Measurements from ENCODE around the gene RHOB. TPM values are rescaled to one million over a fixed set of nuclear protein-coding genes. Genes with fewer than 3 reads are reported as not detected.

The RHOB gene
- total RNA-seq, 1 experiment from 2014 or later = 143 TPM

DNA sequence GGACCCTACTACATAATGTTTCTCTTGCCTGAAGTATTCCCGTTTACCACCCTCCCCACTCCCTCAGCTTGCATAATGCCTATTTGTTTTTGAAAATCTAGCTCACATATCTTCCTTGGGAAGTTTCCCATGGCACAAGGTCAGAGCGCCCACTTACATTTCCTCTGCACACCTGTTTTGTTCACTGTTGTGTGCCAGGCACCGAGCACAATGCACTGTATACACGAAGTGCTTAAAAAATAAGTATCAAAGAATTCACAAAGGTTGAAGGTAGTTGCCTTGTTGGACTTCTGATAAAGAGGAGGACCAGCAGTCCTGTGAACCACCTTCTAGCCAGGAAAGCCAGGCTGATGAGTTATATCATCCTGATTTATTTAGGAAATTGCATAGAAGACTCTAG lies 16.8 kb upstream of the RHOB start:
- peaks cover 43% of the 10 kb centered on the region for H3K27me3 Mint-ChIP-seq (ENCODE audit: unreplicated experiment)
- no peak overlapping the region for H3K4me3 Mint-ChIP-seq (ENCODE audit: low read depth, unreplicated experiment)
- intact Hi-C loops (cut with micrococcal nuclease; ENCODE audit: unreplicated experiment) = no loop called here
- no peaks in the 10 kb centered on the region for H3K9me3 Mint-ChIP-seq (ENCODE audit: low read depth, unreplicated experiment)
- H3K36me3 Mint-ChIP-seq (ENCODE audit: insufficient read depth, unreplicated experiment) = peaks cover 4% of the 10 kb centered on the region
- no peak overlapping the region for H3K27ac Mint-ChIP-seq (ENCODE audit: unreplicated experiment)
- TF ChIP-seq, protein P1, sequence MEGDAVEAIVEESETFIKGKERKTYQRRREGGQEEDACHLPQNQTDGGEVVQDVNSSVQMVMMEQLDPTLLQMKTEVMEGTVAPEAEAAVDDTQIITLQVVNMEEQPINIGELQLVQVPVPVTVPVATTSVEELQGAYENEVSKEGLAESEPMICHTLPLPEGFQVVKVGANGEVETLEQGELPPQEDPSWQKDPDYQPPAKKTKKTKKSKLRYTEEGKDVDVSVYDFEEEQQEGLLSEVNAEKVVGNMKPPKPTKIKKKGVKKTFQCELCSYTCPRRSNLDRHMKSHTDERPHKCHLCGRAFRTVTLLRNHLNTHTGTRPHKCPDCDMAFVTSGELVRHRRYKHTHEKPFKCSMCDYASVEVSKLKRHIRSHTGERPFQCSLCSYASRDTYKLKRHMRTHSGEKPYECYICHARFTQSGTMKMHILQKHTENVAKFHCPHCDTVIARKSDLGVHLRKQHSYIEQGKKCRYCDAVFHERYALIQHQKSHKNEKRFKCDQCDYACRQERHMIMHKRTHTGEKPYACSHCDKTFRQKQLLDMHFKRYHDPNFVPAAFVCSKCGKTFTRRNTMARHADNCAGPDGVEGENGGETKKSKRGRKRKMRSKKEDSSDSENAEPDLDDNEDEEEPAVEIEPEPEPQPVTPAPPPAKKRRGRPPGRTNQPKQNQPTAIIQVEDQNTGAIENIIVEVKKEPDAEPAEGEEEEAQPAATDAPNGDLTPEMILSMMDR (IDR thresholded peaks at IDR 0.05; ENCODE audit: unreplicated experiment) = no peak
- no TSS peak for BruUV-seq (replicated peaks)
- H3K4me1 Mint-ChIP-seq (ENCODE audit: low read depth, unreplicated experiment) = no peaks in the 10 kb centered on the region
- CTCF ChIA-PET = interaction anchor here (1.0 kb wide), 1 partner anchor 14 kb away, joined by 3 read pairs; no protein-coding TSS in a partner anchor
- DNase-seq = no peak

DNA sequence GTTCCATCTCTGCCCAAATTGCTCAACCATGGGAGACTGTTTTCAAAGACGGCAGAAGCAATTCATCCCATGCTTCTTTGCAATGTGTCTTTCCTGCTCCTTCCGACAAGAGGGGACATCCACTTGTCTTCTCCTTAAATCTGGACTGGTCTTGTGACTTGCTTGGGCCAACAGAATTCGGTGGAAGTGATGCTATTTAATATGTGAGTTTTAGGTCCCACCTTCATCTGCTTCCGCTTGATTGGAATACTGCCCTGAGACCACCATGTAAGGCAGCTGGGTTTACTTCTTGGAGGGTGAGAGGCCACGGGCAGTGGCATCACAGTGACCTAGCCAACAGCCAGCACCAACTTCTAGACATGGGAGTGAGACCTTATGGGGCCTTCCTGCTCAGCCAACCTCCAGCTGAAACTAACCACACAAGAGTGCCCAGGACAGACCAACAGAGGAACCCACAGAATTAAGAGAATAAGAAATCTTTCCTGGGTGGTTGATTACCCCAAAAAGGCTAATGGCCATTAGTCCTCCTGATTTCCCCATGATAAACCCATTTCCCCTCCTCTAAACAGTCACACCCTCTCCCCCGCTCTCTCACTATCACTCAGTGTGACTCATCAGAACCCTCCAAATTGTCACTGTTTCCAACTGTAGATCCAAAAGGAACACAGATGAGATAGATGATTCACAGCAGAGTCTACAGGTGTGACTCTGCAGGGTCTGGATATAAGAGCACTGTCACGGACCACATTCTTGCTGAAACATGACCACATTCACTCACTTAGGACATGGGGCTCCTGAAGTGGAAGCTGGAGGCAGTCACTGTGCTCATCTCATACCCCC lies 16.2 kb upstream of the RHOB start:
- intact Hi-C loops (cut with micrococcal nuclease; ENCODE audit: unreplicated experiment) = no loop called here
- Mint-ChIP-seq H3K27ac (ENCODE audit: unreplicated experiment) (no peak overlapping the region), H3K9me3 (ENCODE audit: low read depth, unreplicated experiment) (no peaks in the 10 kb centered on the region), H3K4me3 (ENCODE audit: low read depth, unreplicated experiment) (no peak overlapping the region), H3K27me3 (ENCODE audit: unreplicated experiment) (peaks cover 43% of the 10 kb centered on the region), H3K4me1 (ENCODE audit: low read depth, unreplicated experiment) (no peaks in the 10 kb centered on the region), H3K36me3 (ENCODE audit: insufficient read depth, unreplicated experiment) (peaks cover 4% of the 10 kb centered on the region)
- no peak for DNase-seq
- CTCF ChIA-PET = no interaction called here
- TF ChIP-seq, protein P1 (IDR thresholded peaks at IDR 0.05; ENCODE audit: unreplicated experiment) = no peak
- no TSS peak for BruUV-seq (replicated peaks)

DNA sequence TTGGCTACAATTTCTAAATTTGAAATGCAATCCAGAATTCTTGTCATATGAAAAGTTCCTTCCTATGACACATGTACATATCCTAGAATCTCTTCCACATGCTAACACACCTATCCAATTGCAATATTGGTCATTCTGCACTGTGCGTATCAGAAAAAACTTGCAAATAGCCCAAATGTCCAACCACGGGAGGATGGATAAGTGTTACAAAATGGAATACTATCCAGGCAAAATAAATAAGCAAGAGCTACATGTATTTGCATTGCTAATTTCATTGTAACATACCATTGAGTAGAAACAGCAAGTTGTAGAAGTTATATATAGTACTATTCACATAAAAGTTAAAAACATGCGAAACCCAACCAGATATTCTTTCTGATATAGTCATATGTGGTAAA lies 15.6 kb upstream of the RHOB start:
- TF ChIP-seq, protein P1 (IDR thresholded peaks at IDR 0.05; ENCODE audit: unreplicated experiment) = no peak
- intact Hi-C loops (cut with micrococcal nuclease; ENCODE audit: unreplicated experiment) = no loop called here
- no peak overlapping the region for H3K27ac Mint-ChIP-seq (ENCODE audit: unreplicated experiment)
- H3K9me3 Mint-ChIP-seq (ENCODE audit: low read depth, unreplicated experiment) = no peaks in the 10 kb centered on the region
- no peak for DNase-seq
- peaks cover 43% of the 10 kb centered on the region for H3K27me3 Mint-ChIP-seq (ENCODE audit: unreplicated experiment)
- CTCF ChIA-PET = interaction anchor here (0.6 kb wide), 1 partner anchor 59 kb away, joined by 5 read pairs; no protein-coding TSS in a partner anchor
- peaks cover 4% of the 10 kb centered on the region for H3K36me3 Mint-ChIP-seq (ENCODE audit: insufficient read depth, unreplicated experiment)
- no peaks in the 10 kb centered on the region for H3K4me1 Mint-ChIP-seq (ENCODE audit: low read depth, unreplicated experiment)
- no TSS peak for BruUV-seq (replicated peaks)
- H3K4me3 Mint-ChIP-seq (ENCODE audit: low read depth, unreplicated experiment) = no peak overlapping the region

DNA sequence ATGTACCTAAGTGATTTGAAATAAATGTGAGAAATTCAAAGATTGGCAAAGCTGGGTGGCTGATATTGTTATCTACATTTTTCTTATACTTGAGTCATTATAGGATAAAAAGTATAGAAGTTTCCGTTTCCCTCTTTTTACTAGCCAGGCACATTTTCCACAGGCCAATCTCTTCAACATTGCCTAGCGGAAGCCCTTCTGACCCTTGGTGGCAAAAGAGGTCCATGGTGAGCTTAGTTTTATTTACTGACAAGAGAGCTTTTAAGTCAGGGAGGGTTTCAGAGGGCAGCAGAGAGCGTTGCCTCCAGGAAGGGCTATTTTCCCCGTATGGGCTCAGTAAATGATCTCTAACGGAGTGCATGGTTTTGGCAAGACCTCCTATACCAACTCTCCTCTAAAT lies 15.1 kb upstream of the RHOB start:
- CTCF ChIA-PET = interaction anchor here (0.6 kb wide), 1 partner anchor 59 kb away, joined by 5 read pairs; no protein-coding TSS in a partner anchor
- BruUV-seq (replicated peaks) = no TSS peak
- no peak for DNase-seq
- Mint-ChIP-seq H3K4me3 (ENCODE audit: low read depth, unreplicated experiment) (no peak overlapping the region), H3K36me3 (ENCODE audit: insufficient read depth, unreplicated experiment) (peaks cover 4% of the 10 kb centered on the region), H3K9me3 (ENCODE audit: low read depth, unreplicated experiment) (no peaks in the 10 kb centered on the region), H3K27me3 (ENCODE audit: unreplicated experiment) (peaks cover 43% of the 10 kb centered on the region), H3K4me1 (ENCODE audit: low read depth, unreplicated experiment) (no peaks in the 10 kb centered on the region), H3K27ac (ENCODE audit: unreplicated experiment) (no peak overlapping the region)
- intact Hi-C loops (cut with micrococcal nuclease; ENCODE audit: unreplicated experiment) = no loop called here
- TF ChIP-seq, protein P1 (IDR thresholded peaks at IDR 0.05; ENCODE audit: unreplicated experiment) = no peak

All from Calu3 (cell line).